Measurements from ENCODE around the gene GALNS.

Gene GALNS

DNA sequence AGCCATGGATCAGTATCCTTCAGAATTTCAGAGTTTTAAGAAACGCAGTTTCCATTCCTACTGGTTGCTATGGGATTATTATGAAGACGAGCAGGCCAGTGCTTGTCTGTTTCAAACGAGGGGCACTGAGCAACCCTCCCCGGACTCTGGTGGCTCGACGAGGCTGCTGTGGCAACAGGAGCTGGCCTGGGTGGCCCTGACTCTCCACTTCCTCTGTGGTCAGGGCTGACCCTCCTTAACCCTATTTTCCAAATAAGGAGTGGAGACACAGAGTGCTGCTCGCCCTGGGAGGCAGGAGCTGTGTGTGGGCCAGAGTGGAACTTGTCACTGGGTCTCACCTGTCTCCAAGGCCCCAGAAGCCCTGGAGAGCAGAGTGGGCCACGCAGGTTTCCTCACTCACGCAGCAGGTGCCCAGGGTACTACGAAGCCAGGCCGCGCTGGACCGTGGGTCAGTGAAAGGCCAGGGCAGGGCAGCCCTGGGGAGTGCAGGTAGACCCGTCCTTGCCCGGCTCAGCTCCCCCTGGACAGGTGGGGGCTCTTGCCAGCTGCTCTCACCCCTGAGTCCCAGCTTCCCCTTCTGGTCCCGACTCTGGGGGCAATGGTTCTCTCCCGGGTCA lies 3.3 kb downstream of the GALNS start:
- FAIRE-seq (no peak), DNase-seq (ENCODE audit: insufficient read length, low spot score) (no peak)

DNA sequence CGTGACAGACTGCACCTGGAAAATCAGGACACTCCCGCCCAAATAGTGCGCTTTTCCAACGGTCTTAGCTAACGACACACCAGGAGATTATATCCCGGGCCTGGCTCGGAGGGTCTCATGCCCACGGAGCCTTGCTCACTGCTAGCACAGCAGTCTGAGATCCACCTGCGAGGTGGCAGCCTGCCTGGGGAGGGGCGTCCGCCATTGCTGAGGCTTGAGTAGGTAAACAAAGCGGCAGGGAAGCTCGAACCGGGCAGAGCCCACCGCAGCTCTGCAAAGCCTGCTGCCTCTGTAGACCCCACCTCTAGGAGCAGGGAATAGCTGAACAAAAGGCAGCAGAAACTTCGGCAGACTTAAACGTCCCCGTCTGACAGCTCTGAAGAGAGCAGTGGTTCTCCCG lies 5.1 kb downstream of the GALNS start:
- FAIRE-seq, result no peak
- no peak for TF ChIP-seq POLR2AphosphoS5 (IDR thresholded peaks at IDR 0.05; ENCODE audit: low read depth, low read length)
- TF ChIP-seq POLR2A (IDR thresholded peaks at IDR 0.05; ENCODE audit: low read depth, low read length), result no peak
- TF ChIP-seq PAX5 (IDR thresholded peaks at IDR 0.05; ENCODE audit: insufficient read depth, low read length, severe bottlenecking), result no peak
- no peak for TF ChIP-seq TAF1 (IDR thresholded peaks at IDR 0.05; ENCODE audit: low read depth, low read length)
- TF ChIP-seq SPI1 (IDR thresholded peaks at IDR 0.05; ENCODE audit: low read depth, low read length), result no peak
- TF ChIP-seq POU2F2 (IDR thresholded peaks at IDR 0.05; ENCODE audit: low read depth, low read length), result no peak
- no peak for DNase-seq (ENCODE audit: insufficient read length, low spot score)

More for the DNA sequence above, 3.3 kb downstream of the GALNS start:
- TF ChIP-seq POLR2A (IDR thresholded peaks at IDR 0.05; ENCODE audit: low read depth, low read length), result no peak
- TF ChIP-seq TAF1 (IDR thresholded peaks at IDR 0.05; ENCODE audit: low read depth, low read length), result no peak
- TF ChIP-seq POLR2AphosphoS5 (IDR thresholded peaks at IDR 0.05; ENCODE audit: low read depth, low read length), result no peak
- TF ChIP-seq SPI1 (IDR thresholded peaks at IDR 0.05; ENCODE audit: low read depth, low read length), result no peak
- no peak for TF ChIP-seq POU2F2 (IDR thresholded peaks at IDR 0.05; ENCODE audit: low read depth, low read length)
- TF ChIP-seq PAX5 (IDR thresholded peaks at IDR 0.05; ENCODE audit: insufficient read depth, low read length, severe bottlenecking), result no peak

DNA sequence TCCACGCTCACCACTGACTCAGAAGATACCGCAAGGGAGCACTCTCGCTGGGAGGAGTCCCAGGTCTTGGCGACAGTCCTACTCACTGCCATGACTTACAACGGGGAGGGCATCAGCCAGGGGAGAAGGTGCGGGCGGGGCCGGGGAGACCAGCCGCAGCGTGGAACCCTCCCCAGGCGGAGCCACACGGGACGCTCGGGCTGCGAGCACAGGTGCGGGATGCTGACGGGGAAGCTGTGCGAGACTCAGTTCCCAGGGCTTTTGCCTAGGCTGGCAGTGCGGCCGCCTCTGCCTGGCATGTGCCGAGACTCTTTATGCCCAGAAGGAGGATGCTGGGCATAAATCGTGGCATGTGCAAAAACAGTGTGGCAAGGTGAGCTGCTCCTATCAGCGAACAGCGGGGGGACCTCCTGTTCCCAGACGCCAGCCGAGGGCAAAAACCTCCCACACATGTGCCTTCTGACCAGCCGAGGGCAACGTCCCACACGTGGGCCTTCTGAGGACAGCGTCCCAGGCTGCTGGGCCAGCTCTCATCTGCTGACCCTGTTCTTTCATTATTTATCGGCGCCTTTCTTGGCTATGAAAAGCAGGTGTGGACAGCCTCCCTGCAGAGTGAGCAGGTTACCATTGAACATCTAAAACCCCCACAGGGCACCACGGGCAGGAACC lies 6.1 kb downstream of the GALNS start:
- no peak for DNase-seq (ENCODE audit: insufficient read length, low spot score)
- TF ChIP-seq POLR2AphosphoS5 (IDR thresholded peaks at IDR 0.05; ENCODE audit: low read depth, low read length) (no peak), SPI1 (IDR thresholded peaks at IDR 0.05; ENCODE audit: low read depth, low read length) (no peak), PAX5 (IDR thresholded peaks at IDR 0.05; ENCODE audit: insufficient read depth, low read length, severe bottlenecking) (no peak), POLR2A (IDR thresholded peaks at IDR 0.05; ENCODE audit: low read depth, low read length) (no peak), POU2F2 (IDR thresholded peaks at IDR 0.05; ENCODE audit: low read depth, low read length) (no peak), TAF1 (IDR thresholded peaks at IDR 0.05; ENCODE audit: low read depth, low read length) (no peak)
- FAIRE-seq, result no peak

DNA sequence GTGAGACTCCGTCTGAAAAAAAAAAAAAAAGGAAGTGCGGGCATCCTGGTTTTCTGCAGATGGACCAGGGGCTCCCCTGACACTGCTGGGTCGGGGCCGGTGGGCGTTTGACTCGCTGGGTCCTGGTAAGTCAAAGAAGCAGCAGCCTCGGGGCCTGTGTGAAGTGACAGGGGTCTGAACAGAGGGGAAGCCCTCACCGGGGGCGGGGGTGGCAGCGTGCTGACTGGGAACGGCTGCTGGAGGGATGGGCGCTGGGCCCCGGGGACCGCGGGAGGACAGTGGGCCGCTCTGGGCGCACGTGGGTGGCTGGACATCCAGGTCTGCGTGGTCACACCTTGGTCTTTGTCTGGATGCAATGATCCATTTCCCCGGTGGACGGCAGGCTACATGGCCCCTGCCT lies 8.2 kb downstream of the GALNS start:
- FAIRE-seq (no peak), DNase-seq (ENCODE audit: insufficient read length, low spot score) (no peak)
- TF ChIP-seq TAF1 (IDR thresholded peaks at IDR 0.05; ENCODE audit: low read depth, low read length) (no peak), POU2F2 (IDR thresholded peaks at IDR 0.05; ENCODE audit: low read depth, low read length) (no peak), PAX5 (IDR thresholded peaks at IDR 0.05; ENCODE audit: insufficient read depth, low read length, severe bottlenecking) (no peak), SPI1 (IDR thresholded peaks at IDR 0.05; ENCODE audit: low read depth, low read length) (no peak), POLR2A (IDR thresholded peaks at IDR 0.05; ENCODE audit: low read depth, low read length) (no peak), POLR2AphosphoS5 (IDR thresholded peaks at IDR 0.05; ENCODE audit: low read depth, low read length) (no peak)

DNA sequence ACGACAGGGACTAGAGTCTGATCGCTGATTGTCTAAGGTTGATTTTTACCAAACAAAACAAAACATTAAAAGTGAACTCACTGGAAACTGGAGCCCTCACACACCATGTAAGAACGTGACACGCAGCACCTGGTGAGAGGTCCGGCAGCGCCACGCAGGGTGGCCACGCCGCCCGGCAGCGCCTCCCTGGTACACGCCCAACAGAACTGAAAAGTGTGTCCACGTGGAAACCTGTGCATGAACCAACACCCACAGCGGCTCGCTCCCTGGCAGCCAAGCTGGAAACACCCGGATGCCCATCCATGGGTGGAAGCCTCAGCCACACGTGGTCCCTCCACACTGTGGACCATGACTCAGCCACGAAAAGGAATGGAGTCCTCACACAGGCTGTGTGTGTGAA lies 9.1 kb downstream of the GALNS start:
- no peak for DNase-seq (ENCODE audit: insufficient read length, low spot score)
- TF ChIP-seq PAX5 (IDR thresholded peaks at IDR 0.05; ENCODE audit: insufficient read depth, low read length, severe bottlenecking) (no peak), SPI1 (IDR thresholded peaks at IDR 0.05; ENCODE audit: low read depth, low read length) (no peak)
- FAIRE-seq, result no peak

DNA sequence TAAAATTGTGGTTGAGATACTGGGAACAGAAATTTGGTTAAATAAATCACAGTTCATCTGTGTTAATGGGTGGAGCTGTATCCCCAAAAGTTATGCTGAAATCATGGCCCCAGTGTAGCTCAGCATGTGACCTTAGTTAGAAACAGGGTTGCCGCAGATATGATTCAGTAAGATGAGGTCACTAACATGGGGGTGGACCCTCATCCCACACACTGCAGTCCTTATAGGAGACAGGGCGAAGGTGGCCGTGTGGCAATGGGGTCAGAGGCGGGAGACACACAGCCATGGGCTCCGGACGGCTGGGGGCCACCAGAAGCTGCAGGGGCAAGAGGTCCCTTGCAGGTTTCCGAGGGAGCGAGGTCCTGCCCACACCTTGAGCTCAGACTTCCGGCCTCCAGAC lies 10.7 kb downstream of the GALNS start:
- FAIRE-seq (no peak), DNase-seq (ENCODE audit: insufficient read length, low spot score) (no peak)
- TF ChIP-seq TAF1 (IDR thresholded peaks at IDR 0.05; ENCODE audit: low read depth, low read length), result no peak
- TF ChIP-seq SPI1 (IDR thresholded peaks at IDR 0.05; ENCODE audit: low read depth, low read length), result no peak
- no peak for TF ChIP-seq POLR2A (IDR thresholded peaks at IDR 0.05; ENCODE audit: low read depth, low read length)
- no peak for TF ChIP-seq POLR2AphosphoS5 (IDR thresholded peaks at IDR 0.05; ENCODE audit: low read depth, low read length)
- TF ChIP-seq PAX5 (IDR thresholded peaks at IDR 0.05; ENCODE audit: insufficient read depth, low read length, severe bottlenecking), result no peak
- no peak for TF ChIP-seq POU2F2 (IDR thresholded peaks at IDR 0.05; ENCODE audit: low read depth, low read length)

DNA sequence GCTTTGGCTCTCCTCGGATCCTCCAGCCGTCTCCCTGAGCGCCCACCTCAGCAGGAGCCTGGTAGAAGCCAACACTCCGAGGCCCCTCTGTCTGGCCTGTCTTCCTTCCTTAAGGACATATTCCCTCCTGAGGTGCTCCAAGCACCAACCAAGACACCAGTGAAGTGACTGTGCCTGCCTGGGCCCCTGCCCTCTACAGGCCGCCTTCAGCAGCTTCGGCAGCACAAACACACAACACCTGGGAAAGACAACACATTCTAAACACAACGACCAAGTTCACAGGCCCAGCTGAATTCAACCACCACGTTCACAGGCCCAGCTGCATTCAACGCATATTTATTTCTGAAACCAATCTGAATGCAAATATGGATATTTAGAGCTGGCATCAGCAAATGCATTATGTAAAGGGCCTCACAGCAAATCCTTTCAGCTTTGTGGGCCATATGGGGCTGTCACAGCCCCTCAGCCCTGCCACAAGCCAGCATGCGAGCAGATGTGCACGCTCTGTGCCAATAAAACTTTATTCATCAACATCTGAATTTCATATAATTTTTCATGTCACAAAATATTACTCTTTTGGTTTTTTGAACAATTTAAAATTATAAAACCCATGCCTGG lies 12.2 kb downstream of the GALNS start:
- FAIRE-seq (no peak), DNase-seq (ENCODE audit: insufficient read length, low spot score) (no peak)
- TF ChIP-seq POLR2A (IDR thresholded peaks at IDR 0.05; ENCODE audit: low read depth, low read length) (no peak), POLR2AphosphoS5 (IDR thresholded peaks at IDR 0.05; ENCODE audit: low read depth, low read length) (no peak), POU2F2 (IDR thresholded peaks at IDR 0.05; ENCODE audit: low read depth, low read length) (no peak)

DNA sequence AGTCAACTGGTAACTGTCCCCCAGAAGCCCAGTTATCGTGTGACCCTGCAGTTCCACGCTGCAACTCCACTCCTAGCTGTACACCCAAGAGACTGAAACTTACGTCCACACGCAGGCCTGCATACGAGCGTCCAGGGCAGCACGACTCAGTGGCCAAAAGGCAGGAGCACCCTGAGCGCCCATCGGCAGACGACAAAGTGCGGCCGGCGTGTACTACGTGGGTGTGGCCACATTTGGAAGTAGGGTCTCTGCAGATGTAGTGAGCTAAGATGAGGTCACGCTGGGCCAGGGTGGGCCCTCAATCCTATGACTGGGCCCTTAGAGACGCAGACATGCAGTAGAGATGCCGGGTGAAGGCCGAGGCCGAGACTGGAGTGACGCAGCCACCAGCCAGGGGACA lies 13.5 kb downstream of the GALNS start:
- no peak for DNase-seq (ENCODE audit: insufficient read length, low spot score)
- no peak for FAIRE-seq
- no peak for TF ChIP-seq POU2F2 (IDR thresholded peaks at IDR 0.05; ENCODE audit: low read depth, low read length)

DNA sequence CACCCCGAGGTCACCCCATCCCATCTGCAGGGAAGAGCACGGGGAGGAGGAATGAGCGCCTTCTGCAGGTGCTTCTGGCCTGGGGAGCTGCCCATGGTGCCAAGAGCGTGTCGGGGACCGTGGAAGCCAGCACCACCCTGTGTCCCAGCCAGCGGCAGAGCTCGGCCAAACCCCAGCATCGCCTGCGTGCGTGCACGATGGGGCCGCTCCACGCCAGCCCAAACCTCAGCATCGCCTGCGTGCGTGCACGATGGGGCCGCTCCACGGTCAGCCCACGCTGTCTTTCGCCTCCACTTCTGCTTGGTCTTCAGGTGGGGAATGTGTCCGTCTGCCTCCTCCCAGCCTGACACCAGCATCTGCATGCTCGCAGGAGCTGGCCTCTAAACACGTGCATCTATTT lies 13.9 kb downstream of the GALNS start:
- FAIRE-seq, result no peak

DNA sequence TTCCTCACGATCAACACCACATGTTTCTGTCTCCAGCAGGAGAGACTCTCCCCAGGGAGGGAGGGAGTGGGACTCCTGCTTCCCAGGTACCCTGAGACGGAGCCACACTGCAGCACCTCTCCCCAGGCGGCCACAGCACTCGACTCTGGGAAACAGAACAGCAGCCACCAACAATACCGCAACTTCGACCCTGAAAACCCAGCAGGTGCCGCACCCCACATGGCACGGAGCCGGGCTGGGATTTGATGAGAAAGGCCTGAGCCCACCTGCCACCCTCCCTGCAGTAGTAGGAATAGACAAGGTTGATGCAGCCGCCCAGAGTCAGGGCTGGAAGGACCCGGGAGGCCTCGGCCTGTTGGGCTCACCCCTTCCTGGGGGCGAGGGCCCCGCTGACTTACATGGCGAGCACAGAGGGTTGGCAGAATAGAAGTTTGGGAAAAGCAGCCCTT lies 14.4 kb downstream of the GALNS start:
- FAIRE-seq (no peak), DNase-seq (ENCODE audit: insufficient read length, low spot score) (no peak)
- TF ChIP-seq POU2F2 (IDR thresholded peaks at IDR 0.05; ENCODE audit: low read depth, low read length) (no peak), TAF1 (IDR thresholded peaks at IDR 0.05; ENCODE audit: low read depth, low read length) (no peak), SPI1 (IDR thresholded peaks at IDR 0.05; ENCODE audit: low read depth, low read length) (no peak), PAX5 (IDR thresholded peaks at IDR 0.05; ENCODE audit: insufficient read depth, low read length, severe bottlenecking) (no peak), POLR2AphosphoS5 (IDR thresholded peaks at IDR 0.05; ENCODE audit: low read depth, low read length) (no peak), POLR2A (IDR thresholded peaks at IDR 0.05; ENCODE audit: low read depth, low read length) (no peak)

More for the DNA sequence above, 13.9 kb downstream of the GALNS start:
- no peak for DNase-seq (ENCODE audit: insufficient read length, low spot score)
- TF ChIP-seq TAF1 (IDR thresholded peaks at IDR 0.05; ENCODE audit: low read depth, low read length), result no peak
- no peak for TF ChIP-seq POLR2A (IDR thresholded peaks at IDR 0.05; ENCODE audit: low read depth, low read length)
- no peak for TF ChIP-seq POLR2AphosphoS5 (IDR thresholded peaks at IDR 0.05; ENCODE audit: low read depth, low read length)
- TF ChIP-seq SPI1 (IDR thresholded peaks at IDR 0.05; ENCODE audit: low read depth, low read length), result no peak
- TF ChIP-seq PAX5 (IDR thresholded peaks at IDR 0.05; ENCODE audit: insufficient read depth, low read length, severe bottlenecking), result no peak
- TF ChIP-seq POU2F2 (IDR thresholded peaks at IDR 0.05; ENCODE audit: low read depth, low read length), result no peak
